DMS153 (cell line): ENCODE results near the gene EMILIN1.

Experiments
- DNase-seq: peaks from one replicate; lab custom pipeline; 2025; lab: John Stamatoyannopoulos, UW

EMILIN1 gene

GRCh38 chr2:27126252-27126710, 47.9 kb downstream of the EMILIN1 start:
- DNase-seq, result no peak

DNA sequence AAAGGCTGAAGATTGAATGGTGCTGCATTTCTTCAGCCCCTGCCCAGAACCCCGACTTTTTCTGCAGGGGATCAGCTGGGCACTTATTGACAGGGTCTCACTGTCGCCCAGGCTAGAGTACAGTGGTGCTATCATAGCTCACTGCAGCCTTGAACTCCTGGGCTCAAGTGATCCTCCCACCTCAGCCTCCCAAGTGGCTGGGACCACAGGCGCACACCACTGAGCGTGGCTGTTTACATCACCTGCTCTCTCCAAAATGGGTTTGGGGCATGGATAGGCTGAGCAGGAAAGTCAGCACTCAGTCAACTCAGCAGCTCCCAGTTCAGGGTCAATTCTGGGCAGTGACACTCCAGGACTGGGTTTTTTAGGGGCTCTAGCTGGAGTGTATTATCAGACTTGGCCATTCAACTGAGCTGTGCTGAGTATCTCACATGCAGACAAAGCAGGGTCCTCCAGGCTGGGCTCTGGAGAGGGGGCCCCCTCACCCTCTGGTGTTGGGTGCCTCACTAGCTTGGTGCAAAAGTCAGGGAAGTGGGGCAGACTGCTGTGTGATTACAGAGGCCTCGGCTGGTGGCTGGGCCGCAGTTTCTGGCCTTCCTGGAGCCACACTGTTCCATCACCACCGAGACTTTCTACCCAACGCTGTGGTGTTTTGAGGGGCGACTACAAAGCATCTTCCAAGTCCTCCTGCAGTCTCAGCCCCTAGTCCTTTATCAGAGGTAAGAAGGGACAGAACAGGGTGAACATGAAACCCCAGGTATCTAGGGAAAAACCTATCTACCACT, 49.7 kb downstream of the EMILIN1 start:
- DNase-seq, result no peak

GRCh38 chr2:27128668-27129571, 50.5 kb downstream of the EMILIN1 start:
- no peak for DNase-seq

- DNase-seq, result no peak
Observed at GRCh38 chr2:27130396-27130795, 52.0 kb downstream of the EMILIN1 start.

GRCh38 chr2:27131429-27131828, 53.0 kb downstream of the EMILIN1 start:
- DNase-seq, result no peak

GRCh38 chr2:27133195-27133875, 54.9 kb downstream of the EMILIN1 start:
- no peak for DNase-seq

- DNase-seq, result peak; percentile 91
Observed at GRCh38 chr2:27133905-27134780, 55.7 kb downstream of the EMILIN1 start, which contains the start of gene PREB. Gene PREB (minus strand): TSS chr2:27134636. CDS start chr2:27134421, 215 bp downstream.

- no peak for DNase-seq
Observed at GRCh38 chr2:27134781-27135477, 56.5 kb downstream of the EMILIN1 start.

DNA sequence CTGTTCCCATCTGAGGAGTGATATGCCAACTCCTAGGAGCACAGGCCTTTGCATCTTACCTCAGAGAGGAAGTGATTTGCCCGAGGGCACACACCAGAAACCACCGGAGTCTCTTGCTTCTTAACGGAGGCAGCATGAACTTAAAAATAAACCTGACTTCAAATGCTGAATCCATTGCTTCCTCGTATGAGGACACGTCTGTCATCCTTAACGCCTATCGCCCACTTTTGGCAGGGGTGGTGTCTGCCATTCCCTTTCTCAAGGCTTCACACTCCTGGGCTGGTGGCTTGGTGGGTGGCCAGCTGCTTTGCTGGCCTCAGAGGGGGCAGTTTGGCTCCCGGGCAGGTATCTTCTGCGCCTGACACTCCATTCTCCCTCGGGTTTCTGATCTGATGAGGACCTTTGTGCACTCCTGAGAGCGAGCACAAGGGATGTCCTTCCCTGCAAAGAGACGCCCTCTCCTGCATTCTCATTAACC, 57.1 kb downstream of the EMILIN1 start:
- DNase-seq, result no peak
